IMR-90 (cell line): Measurements from ENCODE around the gene PTPN23. TPM values are rescaled to one million over a fixed set of nuclear protein-coding genes. Genes with fewer than 3 reads are reported as not detected.

Experiments used
- ATAC-seq: fragments of 200-7000 bp; cut with Tn5 transposase; 2 replicates; pipeline ENCODE4 v1.9.1; 2020; ENCODE audit warnings: low read depth, mild to moderate bottlenecking, moderate library complexity
- Bru-seq: library from RNA; stranded (reverse); fragments of 400-500 nt; gene quantifications from one replicate; lab custom pipeline; 2021; lab: Mats Ljungman, UMichigan
- BruChase-seq, 2 experiments: library from RNA; stranded (reverse); fragments of 400-500 nt; gene quantifications; one replicate each; lab custom pipeline; 2021; lab: Mats Ljungman, UMichigan
- BruUV-seq: library from RNA; stranded (reverse); fragments of 400-500 nt; replicated peaks from 2 replicates; lab custom pipeline; 2021; lab: Mats Ljungman, UMichigan
- CTCF ChIA-PET: fragments of 300-600 bp; formaldehyde crosslinking; extraction: SDS; loops from one replicate; lab custom pipeline; 2021; ENCODE audit warnings: antibody characterized with exemption; lab: Yijun Ruan, JAX
- POLR2A ChIA-PET: fragments of 300-600 bp; sonication (Branson Sonifier 250); formaldehyde crosslinking; loops from one replicate; lab custom pipeline; 2022; ENCODE audit warnings: antibody characterized with exemption; ENCODE audit not compliant: unreplicated experiment; lab: Charles Lee
- DNase-seq: peaks from one replicate; pipeline ENCODE4 v3.0.0; 2013
- H2AFZ ChIP-seq: replicated peaks from 2 replicates; pipeline ENCODE3; 2013; ENCODE audit warnings: low read length, mild to moderate bottlenecking; ENCODE audit not compliant: poor library complexity
- H2AK5ac ChIP-seq: 2 replicates; pipeline ENCODE4 v1.6.1; 2013; ENCODE audit warnings: low read depth, low read length, inconsistent platforms
- H2AK9ac ChIP-seq: replicated peaks from 2 replicates; pipeline ENCODE3; 2013; ENCODE audit warnings: mild to moderate bottlenecking, low read depth, low read length, moderate library complexity; ENCODE audit not compliant: poor library complexity
- H2BK120ac ChIP-seq: 2 replicates; pipeline ENCODE4 v1.6.1; 2013; ENCODE audit warnings: low read depth, low read length, inconsistent platforms
- H2BK15ac ChIP-seq: 3 replicates; pipeline ENCODE4 v1.6.1; 2013; ENCODE audit warnings: low read depth, low read length, inconsistent platforms
- H2BK20ac ChIP-seq: 2 replicates; pipeline ENCODE4 v1.6.1; 2013; ENCODE audit warnings: low read depth, mild to moderate bottlenecking, inconsistent platforms, low read length, moderate library complexity
- H2BK5ac ChIP-seq: 2 replicates; pipeline ENCODE4 v1.6.1; 2013; ENCODE audit warnings: mild to moderate bottlenecking, low read depth, low read length, inconsistent platforms; ENCODE audit not compliant: poor library complexity, severe bottlenecking
- H3K14ac ChIP-seq: replicated peaks from 2 replicates; pipeline ENCODE4 v1.6.1; 2013; ENCODE audit warnings: low read depth, low read length, inconsistent platforms
- H3K18ac ChIP-seq: 2 replicates; pipeline ENCODE4 v1.6.1; 2013; ENCODE audit warnings: low read depth, low read length, control low read depth
- H3K23ac ChIP-seq: 2 replicates; pipeline ENCODE4 v1.6.1; 2013; ENCODE audit warnings: low read depth, low read length, inconsistent platforms
- H3K27ac ChIP-seq: 2 replicates; pipeline ENCODE4 v1.5.1; 2013; ENCODE audit warnings: mild to moderate bottlenecking, control low read depth, low read length; ENCODE audit not compliant: insufficient read depth
- H3K27me3 ChIP-seq: 2 replicates; pipeline ENCODE4 v1.6.1; 2013; ENCODE audit warnings: low read length; ENCODE audit not compliant: control insufficient read depth, insufficient read depth
- H3K36me3 ChIP-seq: 2 replicates; pipeline ENCODE4 v1.6.1; 2013; ENCODE audit warnings: low read length, mixed read lengths; ENCODE audit not compliant: control insufficient read depth, insufficient read depth
- H3K4ac ChIP-seq: 2 replicates; pipeline ENCODE4 v1.6.1; 2013; ENCODE audit warnings: low read depth, low read length, inconsistent platforms
- H3K4me1 ChIP-seq: 2 replicates; pipeline ENCODE4 v1.6.1; 2013; ENCODE audit warnings: low read length, mixed read lengths; ENCODE audit not compliant: control insufficient read depth, insufficient read depth
- H3K4me2 ChIP-seq: 2 replicates; pipeline ENCODE4 v1.6.1; 2013; ENCODE audit warnings: low read depth, mild to moderate bottlenecking, control low read depth, low read length, moderate library complexity
- H3K4me3 ChIP-seq: 2 replicates; pipeline ENCODE4 v1.5.1; 2013; ENCODE audit warnings: low read depth, mild to moderate bottlenecking, control low read depth, low read length, moderate library complexity; ENCODE audit not compliant: insufficient read depth
- H3K56ac ChIP-seq: 2 replicates; pipeline ENCODE4 v1.6.1; 2013; ENCODE audit warnings: low read length, inconsistent platforms; ENCODE audit not compliant: insufficient read depth; ENCODE audit errors: extremely low read depth
- H3K79me1 ChIP-seq, 2 experiments: 2 replicates each; pipeline ENCODE4 v1.6.1; 2013; ENCODE audit warnings: low read length in 2 of 2, inconsistent platforms in 1 of 2, low read depth in 1 of 2
- H3K9ac ChIP-seq: 2 replicates; pipeline ENCODE4 v1.6.1; 2013; ENCODE audit warnings: low read depth, low read length, control low read depth
- H3K9me1 ChIP-seq: 2 replicates; pipeline ENCODE4 v1.6.1; 2013; ENCODE audit warnings: low read length, inconsistent platforms; ENCODE audit not compliant: insufficient read depth
- H3K9me3 ChIP-seq: 2 replicates; pipeline ENCODE4 v1.6.1; 2013; ENCODE audit warnings: low read length; ENCODE audit not compliant: control insufficient read depth, insufficient read depth
- H4K20me1 ChIP-seq: 2 replicates; pipeline ENCODE4 v1.6.1; 2013; ENCODE audit warnings: low read length, inconsistent platforms; ENCODE audit not compliant: insufficient read depth
- H4K5ac ChIP-seq: 2 replicates; pipeline ENCODE4 v1.6.1; 2013; ENCODE audit warnings: mild to moderate bottlenecking, low read depth, low read length, control low read depth
- H4K8ac ChIP-seq, 2 experiments: 2 replicates each; pipeline ENCODE4 v1.6.1; 2013; ENCODE audit warnings: low read depth in 2 of 2, low read length in 2 of 2, control low read depth in 1 of 2, inconsistent platforms in 1 of 2
- H4K91ac ChIP-seq: 2 replicates; pipeline ENCODE4 v1.6.1; 2013; ENCODE audit warnings: low read depth, low read length, inconsistent platforms; ENCODE audit not compliant: insufficient read depth
- BHLHE40 ChIP-seq: fragments of 150-350 bp; IDR thresholded peaks from 2 replicates; pipeline ENCODE4 v1.6.1; 2016; ENCODE audit warnings: mild to moderate bottlenecking, low read depth, low read length
- CHD1 ChIP-seq: IDR thresholded peaks from 2 replicates; pipeline ENCODE4 v1.6.1; 2012; ENCODE audit warnings: low read depth, low read length, improper control_type of control experiment
- MAFK ChIP-seq: IDR thresholded peaks from 2 replicates; pipeline ENCODE4 v1.6.1; 2012; ENCODE audit warnings: low read depth, low read length, improper control_type of control experiment
- MAZ ChIP-seq: IDR thresholded peaks from 2 replicates; pipeline ENCODE4 v1.6.1; 2012; ENCODE audit warnings: low read depth, mild to moderate bottlenecking, low read length, improper control_type of control experiment, moderate library complexity, borderline replicate concordance
- MXI1 ChIP-seq: IDR thresholded peaks from 2 replicates; pipeline ENCODE4 v1.6.1; 2012; ENCODE audit warnings: low read depth, mild to moderate bottlenecking, low read length, moderate library complexity, borderline replicate concordance
- POLR2A ChIP-seq: IDR thresholded peaks from 2 replicates; pipeline ENCODE4 v1.6.1; 2012; ENCODE audit warnings: mild to moderate bottlenecking, low read depth, low read length
- RAD21 ChIP-seq: IDR thresholded peaks from 2 replicates; pipeline ENCODE4 v1.6.1; 2012; ENCODE audit warnings: low read length, improper control_type of control experiment
- RFX5 ChIP-seq: IDR thresholded peaks from 2 replicates; pipeline ENCODE4 v1.8.0; 2012; ENCODE audit warnings: low read depth, mild to moderate bottlenecking, low read length, moderate library complexity
- USF2 ChIP-seq: fragments of 150-350 bp; IDR thresholded peaks from 2 replicates; pipeline ENCODE4 v1.6.1; 2017; ENCODE audit warnings: mild to moderate bottlenecking, antibody characterized with exemption, low read length, low read depth
- WGBS, 2 experiments: methylation state at CpG; one replicate each; pipeline versions ENCODE4 v1.1.5 to v1.1.7; 2013; ENCODE audit warnings: missing lambda C conversion rate in 2 of 2; ENCODE audit not compliant: insufficient read length in 1 of 2; ENCODE audit errors: extremely low coverage in 2 of 2; 5-methylcytosine and 5-hydroxymethylcytosine counted together
- dilution Hi-C: fragments of 300-500 bp; cut with HindIII; formaldehyde crosslinking; loops from one replicate; pipeline ENCODE4 v1.14.3; 2018; ENCODE audit warnings: low sequenced_read_pairs; ENCODE audit not compliant: unreplicated experiment
- in situ Hi-C: fragments of 300-500 bp; cut with MboI; formaldehyde crosslinking; loops from 3 replicates; pipeline ENCODE4 v1.14.3; 2019; ENCODE audit warnings: low sequenced_read_pairs, inconsistent platforms, mixed read lengths
- intact Hi-C: fragments of 100-400 bp; cut with micrococcal nuclease; formaldehyde crosslinking; loops from 2 replicates; pipeline ENCODE4 v1.10.0; 2022
- long read RNA-seq: library from polyadenylated mRNA; unstranded; transcript quantifications from one replicate; pipeline ENCODE4 v2.0.0, GENCODE V29; 2021; ENCODE audit not compliant: unreplicated experiment
- polyA plus RNA-seq, 3 experiments: library from polyadenylated mRNA; depleted of rRNA; stranded (reverse); fragments of >200 nt; gene quantifications; 2 replicates each; pipeline ENCODE4 v1.2.3, GENCODE V29; 2012; ENCODE audit warnings: low replicate concordance in 1 of 3
- total RNA-seq: library from RNA; depleted of rRNA; stranded (reverse); fragments of >200 nt; gene quantifications from 2 replicates; pipeline ENCODE4 v1.2.3, GENCODE V29; 2012; rRNA removed
- TF ChIP-seq, protein P1 (sequence below): fragments of 150-350 bp; IDR thresholded peaks from 2 replicates; pipeline ENCODE4 v1.6.1; 2016; ENCODE audit warnings: low read depth, mild to moderate bottlenecking, low read length, moderate library complexity, borderline replicate concordance
- TF ChIP-seq, protein P2 (sequence below): conservative IDR thresholded peaks from 2 replicates; pipeline ENCODE4 v1.5.1; 2012; ENCODE audit warnings: mild to moderate bottlenecking, low read depth, low read length, improper control_type of control experiment

PTPN23 gene
- total RNA-seq (4.4 and 4.5 TPM in 2 replicates), polyA plus RNA-seq (2012; rRNA removed) (13.9 and 15.1 TPM in 2 replicates), Bru-seq, nascent RNA (percentile 78 among the genes with signal in this experiment), BruChase-seq, experiment 1, labeled RNA remaining after a 6-hour chase (percentile 82 among the genes with signal in this experiment), BruChase-seq, experiment 2, labeled RNA remaining after a 2-hour chase (percentile 71 among the genes with signal in this experiment)
- 7.3 and 8.9 TPM in 2 replicates for polyA plus RNA-seq (2012; cell fraction: cytosol; rRNA removed)
- polyA plus RNA-seq (2012; cell fraction: nucleus; rRNA removed; ENCODE audit: low replicate concordance), result 33.7 and 64.5 TPM in 2 replicates
- long read RNA-seq, partial matches to known transcripts, result 4 of 4 reads
- long read RNA-seq, other reads (novel, unspliced or antisense), result 0 of 4 reads

GRCh38 chr3:47380601-47381316 lies at the start of gene PTPN23:
Gene PTPN23, plus strand, starts transcription at chr3:47381021. Its CDS starts 76 bp downstream, at chr3:47381097.
- Histone ChIP-seq H3K4me1 (peaks cover 7% of the 10 kb centered on the region), H3K18ac (peak within 1 kb of the TSS; percentile 20), H2BK15ac (no peak within 1 kb of the TSS), H3K27me3 (no peaks in the 10 kb centered on the region), H4K8ac (peak within 1 kb of the TSS; percentile 83 to 93), H2AK5ac (peak within 1 kb of the TSS; percentile 97), H2AK9ac (peak within 1 kb of the TSS; percentile 99), H4K5ac (peak within 1 kb of the TSS; percentile 54), H3K9me1 (peaks cover 12% of the 10 kb centered on the region), H3K36me3 (peaks cover 4% of the 10 kb centered on the region; the same call in 1 of the 2 replicates), H2BK20ac (no peak within 1 kb of the TSS), H3K4me2 (peak within 1 kb of the TSS; percentile 94), H3K14ac (peak within 1 kb of the TSS; percentile 97), H2BK5ac (peak within 1 kb of the TSS; percentile 74), H3K23ac (peak within 1 kb of the TSS; percentile 89), H3K56ac (peak within 1 kb of the TSS; percentile 73), H2AFZ (peak within 1 kb of the TSS; percentile 86), H3K9me3 (no peaks in the 10 kb centered on the region), H3K4ac (peak within 1 kb of the TSS; percentile 95), H3K4me3 (peak within 1 kb of the TSS; percentile 60), H3K79me1 (peaks cover 29 to 65% of the 10 kb centered on the region in 2 experiments), H3K9ac (peak within 1 kb of the TSS; percentile 91), H4K20me1 (peaks cover 33% of the 10 kb centered on the region), H2BK120ac (peak within 1 kb of the TSS; percentile 23; the same call in 1 of the 2 replicates), H3K27ac (peak within 1 kb of the TSS; percentile 86), H4K91ac (peak within 1 kb of the TSS; percentile 89)
- dilution Hi-C loops (no loop called here), intact Hi-C loops (loop anchor here (5.0 kb wide), 1 partner anchor 407 kb away; no protein-coding TSS in a partner anchor), in situ Hi-C loops (no loop called here)
- CTCF ChIA-PET, result no interaction called here
- POLR2A ChIA-PET, result interaction anchor here (0.5 to 1.3 kb wide), 4 partner anchors 14 to 404 kb away, joined by 3 to 8 read pairs (median 4); no protein-coding TSS in a partner anchor
- TSS peak; percentile 58 for BruUV-seq
- ATAC-seq (peak; percentile 83), DNase-seq (peak; percentile 98)
- WGBS, 2 experiments, result 0% methylated on average over 25 of the region's 61 CpGs; no CpG with 5 or more reads in 1 of the 2 experiments
- TF ChIP-seq CHD1, result no peak
- no peak for TF ChIP-seq RFX5
- TF ChIP-seq MXI1, result peak; percentile 90; the same call in 1 of the 2 replicates
- peak; percentile 98 for TF ChIP-seq BHLHE40
- peak; percentile 92 for TF ChIP-seq MAZ
- peak; percentile 93 for TF ChIP-seq USF2
- TF ChIP-seq MAFK, result no peak
- TF ChIP-seq, protein P1, sequence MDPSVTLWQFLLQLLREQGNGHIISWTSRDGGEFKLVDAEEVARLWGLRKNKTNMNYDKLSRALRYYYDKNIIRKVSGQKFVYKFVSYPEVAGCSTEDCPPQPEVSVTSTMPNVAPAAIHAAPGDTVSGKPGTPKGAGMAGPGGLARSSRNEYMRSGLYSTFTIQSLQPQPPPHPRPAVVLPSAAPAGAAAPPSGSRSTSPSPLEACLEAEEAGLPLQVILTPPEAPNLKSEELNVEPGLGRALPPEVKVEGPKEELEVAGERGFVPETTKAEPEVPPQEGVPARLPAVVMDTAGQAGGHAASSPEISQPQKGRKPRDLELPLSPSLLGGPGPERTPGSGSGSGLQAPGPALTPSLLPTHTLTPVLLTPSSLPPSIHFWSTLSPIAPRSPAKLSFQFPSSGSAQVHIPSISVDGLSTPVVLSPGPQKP, result 0 out of 2 replicates have a peak, but pooled peaks have one; percentile 19
- no peak for TF ChIP-seq RAD21
- TF ChIP-seq POLR2A, result peak; percentile 94
- TF ChIP-seq, protein P2, sequence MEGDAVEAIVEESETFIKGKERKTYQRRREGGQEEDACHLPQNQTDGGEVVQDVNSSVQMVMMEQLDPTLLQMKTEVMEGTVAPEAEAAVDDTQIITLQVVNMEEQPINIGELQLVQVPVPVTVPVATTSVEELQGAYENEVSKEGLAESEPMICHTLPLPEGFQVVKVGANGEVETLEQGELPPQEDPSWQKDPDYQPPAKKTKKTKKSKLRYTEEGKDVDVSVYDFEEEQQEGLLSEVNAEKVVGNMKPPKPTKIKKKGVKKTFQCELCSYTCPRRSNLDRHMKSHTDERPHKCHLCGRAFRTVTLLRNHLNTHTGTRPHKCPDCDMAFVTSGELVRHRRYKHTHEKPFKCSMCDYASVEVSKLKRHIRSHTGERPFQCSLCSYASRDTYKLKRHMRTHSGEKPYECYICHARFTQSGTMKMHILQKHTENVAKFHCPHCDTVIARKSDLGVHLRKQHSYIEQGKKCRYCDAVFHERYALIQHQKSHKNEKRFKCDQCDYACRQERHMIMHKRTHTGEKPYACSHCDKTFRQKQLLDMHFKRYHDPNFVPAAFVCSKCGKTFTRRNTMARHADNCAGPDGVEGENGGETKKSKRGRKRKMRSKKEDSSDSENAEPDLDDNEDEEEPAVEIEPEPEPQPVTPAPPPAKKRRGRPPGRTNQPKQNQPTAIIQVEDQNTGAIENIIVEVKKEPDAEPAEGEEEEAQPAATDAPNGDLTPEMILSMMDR, result no peak
